Measurements from ENCODE around the gene NDUFS1. TPM values are rescaled to one million over a fixed set of nuclear protein-coding genes. Genes with fewer than 3 reads are reported as not detected.
"Not testable (repeated sequence)": the region's sequence is repeated elsewhere in the genome, so short reads cannot be mapped to it uniquely, and the experiment has no call there.

Gene NDUFS1
- total RNA-seq, 1 experiment from 2014 or later: 172 TPM

- DNase-seq (ENCODE audit: low read depth): not testable (repeated sequence)
These were observed 60.4 kb downstream of the NDUFS1 start for GRCh38 chr2:206098872-206099271.

GRCh38 chr2:206098471-206098870 is 60.8 kb downstream of the NDUFS1 start:
- no peak for DNase-seq (ENCODE audit: low read depth)

GRCh38 chr2:206096876-206097275 is 62.4 kb downstream of the NDUFS1 start:
- no peak for DNase-seq (ENCODE audit: low read depth)

- DNase-seq (ENCODE audit: low read depth): no peak
These were observed 63.5 kb downstream of the NDUFS1 start for GRCh38 chr2:206095536-206096332.

GRCh38 chr2:206092297-206092696 is 66.9 kb downstream of the NDUFS1 start:
- DNase-seq (ENCODE audit: low read depth): no peak

- no peak for DNase-seq (ENCODE audit: low read depth)
These were observed 71.0 kb downstream of the NDUFS1 start for GRCh38 chr2:206088248-206088647.

- DNase-seq (ENCODE audit: low read depth): peak; percentile 14
These were observed 72.4 kb downstream of the NDUFS1 start for GRCh38 chr2:206086716-206087350.

GRCh38 chr2:206085742-206086445 is 73.3 kb downstream of the NDUFS1 start, which contains the start of gene INO80D:
INO80D (minus strand) TSS chr2:206086174; CDS start chr2:206063016, 23,158 bp downstream.
- DNase-seq (ENCODE audit: low read depth): peak; percentile 86

- peak; percentile 31 for DNase-seq (ENCODE audit: low read depth)
These were observed 74.1 kb downstream of the NDUFS1 start for GRCh38 chr2:206084870-206085741.

GRCh38 chr2:206084439-206084869 is 74.8 kb downstream of the NDUFS1 start:
- DNase-seq (ENCODE audit: low read depth): peak; percentile 93

- no peak for DNase-seq (ENCODE audit: low read depth)
These were observed 75.4 kb downstream of the NDUFS1 start for GRCh38 chr2:206083602-206084438.

GRCh38 chr2:206082298-206082843 is 76.9 kb downstream of the NDUFS1 start:
- DNase-seq (ENCODE audit: low read depth): no peak

GRCh38 chr2:206080927-206081326 is 78.3 kb downstream of the NDUFS1 start:
- DNase-seq (ENCODE audit: low read depth): no peak

- DNase-seq (ENCODE audit: low read depth): no peak
These were observed 79.4 kb downstream of the NDUFS1 start for GRCh38 chr2:206079699-206080465.

- not testable (repeated sequence) for DNase-seq (ENCODE audit: low read depth)
These were observed 81.4 kb downstream of the NDUFS1 start for GRCh38 chr2:206077879-206078278.

GRCh38 chr2:206075113-206075512 is 84.1 kb downstream of the NDUFS1 start:
- DNase-seq (ENCODE audit: low read depth): no peak

GRCh38 chr2:206071807-206072206 is 87.4 kb downstream of the NDUFS1 start:
- no peak for DNase-seq (ENCODE audit: low read depth)

- DNase-seq (ENCODE audit: low read depth): no peak
These were observed 89.8 kb downstream of the NDUFS1 start for GRCh38 chr2:206069417-206069816.

- no peak for DNase-seq (ENCODE audit: low read depth)
These were observed 91.0 kb downstream of the NDUFS1 start for GRCh38 chr2:206068207-206068606.

All from RPMI7951 (cell line).